ENCODE results near the gene OR2H2.

The OR2H2 gene

GRCh38 chr6:29631209-29631810 lies 46.4 kb downstream of the OR2H2 start:
- no peak for DNase-seq

DNA sequence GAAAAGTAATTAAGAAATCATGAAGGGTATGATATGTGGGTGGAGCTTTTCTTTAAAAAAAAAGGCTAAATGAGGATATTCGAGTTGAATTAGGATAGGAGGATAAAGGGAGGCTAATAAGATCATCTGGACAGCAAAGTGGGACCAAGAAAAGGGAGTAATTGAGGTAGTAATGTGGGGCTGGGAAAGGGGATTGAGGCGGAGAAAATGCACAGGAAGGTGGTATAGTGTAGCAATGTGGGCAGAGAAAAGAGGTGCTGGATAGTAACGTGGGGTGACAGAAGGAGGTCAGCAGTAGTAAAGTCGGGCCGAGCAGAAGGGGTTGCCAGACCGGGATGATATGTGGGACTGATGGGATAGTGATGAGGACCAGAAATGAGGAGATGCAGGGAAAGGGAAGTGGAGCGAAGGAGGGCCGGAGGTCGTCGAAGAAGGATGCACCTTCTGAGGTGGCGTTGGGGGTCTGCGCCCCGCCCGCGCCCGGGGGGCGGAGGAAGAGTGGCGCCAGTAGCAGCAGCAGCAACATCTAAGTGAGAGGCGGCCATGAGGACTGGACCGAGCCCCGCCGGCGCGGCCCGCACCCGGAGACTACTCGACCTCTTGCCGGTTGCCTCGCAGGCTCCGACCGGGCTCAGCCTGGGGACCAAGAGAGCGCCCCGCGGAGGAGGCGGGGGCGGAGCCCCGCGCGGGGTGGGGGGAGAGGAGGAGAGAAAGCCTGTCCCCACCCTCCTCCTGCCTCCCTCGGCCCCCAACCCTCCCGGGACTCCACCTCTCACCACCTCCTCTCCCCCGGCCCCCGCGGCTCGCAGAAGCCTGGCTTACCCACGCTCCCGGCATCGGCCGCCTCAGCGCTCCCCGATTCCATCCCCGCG lies 47.2 kb downstream of the OR2H2 start:
- peak in 2 of 4 experiments; percentile 45 to 66 for DNase-seq

GRCh38 chr6:29632789-29633533 lies 48.0 kb downstream of the OR2H2 start, which contains the start of gene GABBR1:
GABBR1 (minus strand) TSS chr6:29633183; CDS start chr6:29632385, 798 bp downstream.
- peak in 3 of 4 experiments; percentile 18 to 66 (median 28) for DNase-seq

DNA sequence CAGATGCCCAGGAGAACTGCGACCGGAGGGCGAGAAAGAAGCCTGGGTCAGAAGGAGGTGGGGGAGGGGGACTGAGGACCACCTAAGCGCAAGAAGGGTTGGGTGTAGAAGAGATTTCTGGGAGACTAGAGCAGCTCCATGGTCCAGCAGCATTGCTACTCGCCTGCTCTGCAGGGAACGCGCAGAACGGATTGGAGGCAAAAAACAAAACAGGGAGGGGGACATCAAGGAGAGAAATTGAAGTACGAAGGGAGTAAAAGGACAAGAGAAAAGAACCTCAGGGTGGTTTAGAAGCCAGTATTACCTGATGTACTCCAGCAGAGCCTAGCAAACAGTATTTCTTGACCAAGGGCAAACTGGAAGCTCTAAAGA lies 48.6 kb downstream of the OR2H2 start:
- DNase-seq, result no peak

DNA sequence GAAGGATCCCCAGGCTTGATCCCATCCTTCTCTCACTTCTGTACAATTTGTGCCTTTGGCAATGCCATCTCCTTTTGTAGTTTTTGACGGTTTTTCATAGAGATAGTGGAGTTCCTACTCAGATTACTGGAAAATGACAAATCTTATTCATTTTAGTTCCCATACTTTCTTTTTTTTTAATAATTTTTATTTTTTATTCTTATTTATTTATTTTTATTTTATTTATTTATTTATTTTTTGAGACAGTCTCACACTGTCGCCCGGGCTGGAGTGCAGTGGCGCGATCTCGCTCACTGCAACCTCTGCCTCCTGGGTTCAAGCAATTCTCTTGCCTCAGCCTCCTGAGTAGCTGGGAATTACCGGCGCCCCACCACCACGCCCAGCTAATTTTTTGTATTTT lies 52.3 kb downstream of the OR2H2 start:
- DNase-seq, result no peak
